B cell (primary cell): ENCODE measurements around the gene UBE2R2. TPM values are rescaled to one million over a fixed set of nuclear protein-coding genes. Genes with fewer than 3 reads are reported as not detected.

Experiments
- ATAC-seq: fragments of 200-7000 bp; cut with Tn5 transposase; one replicate; pipeline ENCODE4 v1.10.0; 2021; ENCODE audit warnings: low read depth, mild to moderate bottlenecking, moderate number of reproducible peaks, moderate library complexity
- CTCF ChIA-PET: fragments of 350-600 bp; sonication (Branson Sonifier 250); formaldehyde crosslinking; loops from one replicate; lab custom pipeline; 2021; ENCODE audit warnings: antibody characterized with exemption, inconsistent platforms; lab: Charles Lee
- POLR2A ChIA-PET: fragments of 350-600 bp; sonication (Branson Sonifier 250); formaldehyde crosslinking; loops from one replicate; lab custom pipeline; 2021; ENCODE audit warnings: antibody characterized with exemption; lab: Charles Lee
- DNase-seq: peaks from one replicate; pipeline ENCODE4 v3.0.0; 2013
- H2AFZ ChIP-seq: 2 replicates; pipeline ENCODE4 v1.6.1; 2012; ENCODE audit warnings: mild to moderate bottlenecking, low read depth, low read length; ENCODE audit not compliant: insufficient read depth, poor library complexity, severe bottlenecking
- H3K27ac ChIP-seq, 2 donors: 1 replicate in 1 of 2; 2 replicates in 1 of 2; pipeline ENCODE4 v1.5.1; 2012 to 2013; ENCODE audit warnings: low read length in 2 of 2, mild to moderate bottlenecking in 2 of 2, moderate library complexity in 1 of 2
- H3K27me3 ChIP-seq, 4 experiments: fragments of 200-600 bp in 1 of 4; sonication (generic) in 1 of 4; replicated peaks in 1 of 4; 1 replicate in 2 of 4; 2 replicates in 2 of 4; pipeline versions ENCODE4 v1.6.1 to v1.7.0; 2013 to 2016; ENCODE audit warnings: low read length in 3 of 4, mild to moderate bottlenecking in 2 of 4, mixed read lengths in 1 of 4, moderate library complexity in 1 of 4; ENCODE audit not compliant: insufficient read depth in 4 of 4, control insufficient read depth in 3 of 4; ENCODE audit errors: control extremely low read depth in 1 of 4
- H3K36me3 ChIP-seq, 2 experiments: replicated peaks in 1 of 2; 1 replicate in 1 of 2; 2 replicates in 1 of 2; pipeline versions ENCODE4 v1.6.1 to v1.7.1; 2013; ENCODE audit warnings: low read length in 1 of 2; ENCODE audit not compliant: insufficient read depth in 2 of 2, control insufficient read depth in 1 of 2; ENCODE audit errors: control extremely low read depth in 1 of 2, extremely low read depth in 1 of 2
- H3K4me1 ChIP-seq, 2 donors: fragments of 200-600 bp in 1 of 2; sonication (generic) in 1 of 2; 1 replicate in 1 of 2; 2 replicates in 1 of 2; pipeline versions ENCODE4 v1.5.1 to v1.6.1; 2013 to 2017; ENCODE audit warnings: low read length in 2 of 2; ENCODE audit not compliant: control insufficient read depth in 2 of 2, insufficient read depth in 2 of 2
- H3K4me2 ChIP-seq: replicated peaks from 2 replicates; pipeline ENCODE3; 2012; ENCODE audit warnings: mild to moderate bottlenecking, low read depth, low read length; ENCODE audit not compliant: poor library complexity, severe bottlenecking
- H3K4me3 ChIP-seq, 5 experiments: fragments of 200-600 bp in 1 of 5; sonication (generic) in 1 of 5; 1 replicate in 3 of 5; 2 replicates in 2 of 5; pipeline versions ENCODE4 v1.5.1 to v1.7.0; 2011 to 2016; ENCODE audit warnings: low read length in 4 of 5, mild to moderate bottlenecking in 4 of 5, low read depth in 2 of 5, control low read depth in 1 of 5, moderate library complexity in 1 of 5; ENCODE audit not compliant: insufficient read depth in 1 of 5; ENCODE audit errors: control extremely low read depth in 1 of 5, extremely low read depth in 1 of 5
- H3K79me2 ChIP-seq: fragments of 200-600 bp; sonication (generic); one replicate; pipeline ENCODE4 v1.6.0; 2016; ENCODE audit warnings: low read length; ENCODE audit not compliant: control insufficient read depth, insufficient read depth
- H3K9ac ChIP-seq: fragments of 200-600 bp; sonication (generic); 2 replicates; pipeline ENCODE4 v1.6.1; 2017; ENCODE audit warnings: mild to moderate bottlenecking, low read length, moderate library complexity
- H3K9me3 ChIP-seq, 3 donors: one replicate each; pipeline versions ENCODE4 v1.6.1 to v1.7.1; 2013; ENCODE audit warnings: low read length in 2 of 3; ENCODE audit not compliant: control insufficient read depth in 2 of 3, insufficient read depth in 1 of 3; ENCODE audit errors: control extremely low read depth in 1 of 3
- H4K20me1 ChIP-seq: 2 replicates; pipeline ENCODE4 v1.6.0; 2012; ENCODE audit warnings: mild to moderate bottlenecking, low read length; ENCODE audit not compliant: insufficient read depth, control insufficient read depth, poor library complexity, severe bottlenecking
- H3K27ac Mint-ChIP-seq: one replicate; pipeline ENCODE4 v1.8.0; 2021; ENCODE audit warnings: mixed read lengths
- H3K27me3 Mint-ChIP-seq: one replicate; pipeline ENCODE4 v1.8.0; 2021; ENCODE audit warnings: mixed read lengths
- H3K4me1 Mint-ChIP-seq: one replicate; pipeline ENCODE4 v1.8.0; 2021; ENCODE audit warnings: mixed read lengths
- H3K4me3 Mint-ChIP-seq: one replicate; pipeline ENCODE4 v1.8.0; 2021; ENCODE audit warnings: mixed read lengths
- H3K9me3 Mint-ChIP-seq: one replicate; pipeline ENCODE4 v1.8.0; 2022; ENCODE audit warnings: mixed read lengths; ENCODE audit not compliant: insufficient read depth
- EZH2 ChIP-seq: IDR thresholded peaks from 2 replicates; pipeline ENCODE4 v1.6.1; 2012; ENCODE audit warnings: borderline replicate concordance, low read depth, mild to moderate bottlenecking, moderate library complexity, low read length; ENCODE audit not compliant: insufficient read depth, poor library complexity, severe bottlenecking
- WGBS: methylation state at CpG from one replicate; pipeline ENCODE4 v1.1.5; 2013; ENCODE audit warnings: missing lambda C conversion rate; ENCODE audit not compliant: insufficient coverage; 5-methylcytosine and 5-hydroxymethylcytosine counted together
- intact Hi-C: fragments of 100-400 bp; cut with micrococcal nuclease; formaldehyde crosslinking; loops from one replicate; pipeline ENCODE4 v1.10.0; 2022
- polyA plus RNA-seq: library from polyadenylated mRNA; depleted of rRNA; stranded (reverse); fragments of >200 nt; gene quantifications from 2 replicates; pipeline ENCODE4 v1.2.3, GENCODE V29; 2012
- total RNA-seq, 2 donors: library from RNA; stranded (reverse); fragments of 120-200 nt in 1 of 2; gene quantifications; 1 replicate in 1 of 2; 2 replicates in 1 of 2; pipeline versions ENCODE4 v1.2.3 to v1.2.4, GENCODE V29; 2013 to 2022
- TF ChIP-seq, protein P1 (sequence below): fragments of 200-600 bp; IDR thresholded peaks from one replicate; pipeline ENCODE4 v1.8.0; 2022; ENCODE audit warnings: antibody characterized with exemption, mild to moderate bottlenecking

UBE2R2 gene
- total and polyA plus RNA-seq, 2 donors (not counting 1 experiment from before 2014, with no cell fraction given): 18.9 to 48.8 TPM

GRCh38 chr9:33877727-33878489 is 60.9 kb downstream of the UBE2R2 start:
- H3K36me3 ChIP-seq: no peaks in the 10 kb centered on the region
- TF ChIP-seq, protein P1, sequence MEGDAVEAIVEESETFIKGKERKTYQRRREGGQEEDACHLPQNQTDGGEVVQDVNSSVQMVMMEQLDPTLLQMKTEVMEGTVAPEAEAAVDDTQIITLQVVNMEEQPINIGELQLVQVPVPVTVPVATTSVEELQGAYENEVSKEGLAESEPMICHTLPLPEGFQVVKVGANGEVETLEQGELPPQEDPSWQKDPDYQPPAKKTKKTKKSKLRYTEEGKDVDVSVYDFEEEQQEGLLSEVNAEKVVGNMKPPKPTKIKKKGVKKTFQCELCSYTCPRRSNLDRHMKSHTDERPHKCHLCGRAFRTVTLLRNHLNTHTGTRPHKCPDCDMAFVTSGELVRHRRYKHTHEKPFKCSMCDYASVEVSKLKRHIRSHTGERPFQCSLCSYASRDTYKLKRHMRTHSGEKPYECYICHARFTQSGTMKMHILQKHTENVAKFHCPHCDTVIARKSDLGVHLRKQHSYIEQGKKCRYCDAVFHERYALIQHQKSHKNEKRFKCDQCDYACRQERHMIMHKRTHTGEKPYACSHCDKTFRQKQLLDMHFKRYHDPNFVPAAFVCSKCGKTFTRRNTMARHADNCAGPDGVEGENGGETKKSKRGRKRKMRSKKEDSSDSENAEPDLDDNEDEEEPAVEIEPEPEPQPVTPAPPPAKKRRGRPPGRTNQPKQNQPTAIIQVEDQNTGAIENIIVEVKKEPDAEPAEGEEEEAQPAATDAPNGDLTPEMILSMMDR: no peak
- TF ChIP-seq EZH2: no peak
- intact Hi-C loops: no loop called here
- no peak overlapping the region for H3K4me3 ChIP-seq
- H3K79me2 ChIP-seq: peaks cover 96% of the 10 kb centered on the region
- ATAC-seq: no peak
- H2AFZ ChIP-seq: no peak overlapping the region
- H3K4me1 ChIP-seq: no peaks in the 10 kb centered on the region
- ChIA-PET POLR2A (no interaction called here), CTCF (no interaction called here)
- no peak overlapping the region for H3K9ac ChIP-seq
- peaks cover 72% of the 10 kb centered on the region for H4K20me1 ChIP-seq
- WGBS: 100% methylated on average over 1 of the region's 10 CpGs
- no peak for DNase-seq
- Mint-ChIP-seq H3K27me3 (no peaks in the 10 kb centered on the region), H3K4me3 (no peak overlapping the region), H3K27ac (no peak overlapping the region), H3K9me3 (no peaks in the 10 kb centered on the region), H3K4me1 (peaks cover 27% of the 10 kb centered on the region)
- no peaks in the 10 kb centered on the region for H3K9me3 ChIP-seq
- H3K27me3 ChIP-seq: no peaks in the 10 kb centered on the region
- no peak overlapping the region for H3K4me2 ChIP-seq
- H3K27ac ChIP-seq: no peak overlapping the region

DNA sequence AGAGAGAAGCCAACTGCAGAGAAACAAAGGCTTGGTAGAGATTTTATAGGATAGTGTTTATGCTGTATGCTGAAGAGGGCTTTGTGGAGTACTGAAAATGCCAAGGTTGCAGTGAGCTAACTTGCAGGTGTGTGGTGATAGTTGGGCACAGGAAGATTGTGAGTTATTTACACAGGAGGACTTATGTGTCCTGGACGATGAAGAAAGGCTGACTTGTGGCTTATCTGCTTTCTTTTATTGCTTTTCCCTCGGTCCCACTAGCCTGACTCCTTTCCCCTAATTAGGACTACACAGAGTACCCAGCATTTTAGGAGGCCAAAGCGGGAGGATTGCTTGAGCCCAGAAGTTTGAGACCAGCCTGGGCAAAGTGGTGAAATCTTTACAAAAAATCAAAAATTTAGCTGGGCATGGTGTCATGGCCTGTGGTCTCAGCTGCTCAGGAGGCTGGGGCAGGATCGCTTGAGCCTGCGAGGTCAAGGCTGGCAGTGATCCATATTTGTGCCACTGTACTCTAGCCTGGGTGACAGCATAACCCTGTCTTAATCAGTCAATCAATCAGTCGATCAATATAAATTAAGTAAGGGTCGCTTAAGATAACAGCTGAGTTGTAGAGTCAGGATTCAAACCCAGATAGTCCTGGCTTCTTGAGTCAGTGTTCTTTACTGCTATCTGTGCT is 61.9 kb downstream of the UBE2R2 start:
- TF ChIP-seq EZH2: no peak
- TF ChIP-seq, protein P1: no peak
- Mint-ChIP-seq H3K4me1 (peaks cover 31% of the 10 kb centered on the region), H3K27ac (peak overlapping the region; percentile 54), H3K4me3 (no peak overlapping the region), H3K27me3 (no peaks in the 10 kb centered on the region), H3K9me3 (no peaks in the 10 kb centered on the region)
- 96% methylated on average over 3 of the region's 7 CpGs for WGBS
- Histone ChIP-seq H4K20me1 (peaks cover 71% of the 10 kb centered on the region), H3K4me2 (no peak overlapping the region), H3K4me1 (no peaks in the 10 kb centered on the region), H3K79me2 (peaks cover 95% of the 10 kb centered on the region), H3K36me3 (no peaks in the 10 kb centered on the region), H3K27ac (no peak overlapping the region), H3K9me3 (no peaks in the 10 kb centered on the region), H3K9ac (no peak overlapping the region), H3K4me3 (no peak overlapping the region), H3K27me3 (no peaks in the 10 kb centered on the region), H2AFZ (no peak overlapping the region)
- POLR2A ChIA-PET: no interaction called here
- DNase-seq (no peak), ATAC-seq (no peak)
- CTCF ChIA-PET: no interaction called here
- intact Hi-C loops: no loop called here
